ENCODE results near the gene NUP93.

DNA sequence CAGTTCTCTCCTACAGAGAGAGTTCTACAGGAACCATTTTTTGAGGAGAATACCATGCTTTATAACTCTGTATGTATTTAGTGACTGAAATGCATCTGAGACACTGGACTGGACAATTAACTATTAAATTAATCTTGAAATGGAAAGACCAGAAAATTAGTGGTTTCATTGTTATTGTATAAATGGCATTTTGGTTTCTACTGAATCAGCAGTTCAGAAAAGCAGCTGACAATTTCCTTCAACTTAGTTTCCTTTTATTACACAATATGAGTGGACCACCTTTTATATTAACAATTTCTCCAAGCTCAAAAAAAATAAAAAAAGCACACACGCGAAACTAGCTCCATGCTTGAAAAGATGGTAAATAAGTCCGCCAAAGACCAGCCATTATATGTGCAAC is 69.0 kb downstream of the NUP93 start:
- no peak for TF ChIP-seq CTCF (IDR thresholded peaks at IDR 0.05; ENCODE audit: low read length)
- no peak for TF ChIP-seq EZH2 (optimal IDR thresholded peaks at IDR 0.05; ENCODE audit: low read depth, low read length)

All from MM.1S (cell line).